ENCODE data around the gene TBCEL. TPM values are rescaled to one million over a fixed set of nuclear protein-coding genes. Genes with fewer than 3 reads are reported as not detected.

Gene TBCEL
- total RNA-seq, 2 experiments from 2014 or later = 6.8 to 7.2 TPM

- no peak for ATAC-seq
- POLR2A ChIA-PET = no interaction called here
- DNase-seq = no peak
- no peak overlapping the region for H3K27ac Mint-ChIP-seq
- H3K4me1 Mint-ChIP-seq (ENCODE audit: low read depth) = no peaks in the 10 kb centered on the region
- intact Hi-C loops (cut with micrococcal nuclease) = no loop called here
- H3K4me3 Mint-ChIP-seq = no peak overlapping the region
- no peaks in the 10 kb centered on the region for H3K9me3 Mint-ChIP-seq
- no peak for TF ChIP-seq CTCF (IDR thresholded peaks at IDR 0.05)
- CTCF ChIA-PET = no interaction called here
- no peaks in the 10 kb centered on the region for H3K36me3 Mint-ChIP-seq (ENCODE audit: low read depth)
- no peaks in the 10 kb centered on the region for H3K27me3 Mint-ChIP-seq
Measured at GRCh38 chr11:121095561-121095960, 71.7 kb downstream of the TBCEL start.

DNA sequence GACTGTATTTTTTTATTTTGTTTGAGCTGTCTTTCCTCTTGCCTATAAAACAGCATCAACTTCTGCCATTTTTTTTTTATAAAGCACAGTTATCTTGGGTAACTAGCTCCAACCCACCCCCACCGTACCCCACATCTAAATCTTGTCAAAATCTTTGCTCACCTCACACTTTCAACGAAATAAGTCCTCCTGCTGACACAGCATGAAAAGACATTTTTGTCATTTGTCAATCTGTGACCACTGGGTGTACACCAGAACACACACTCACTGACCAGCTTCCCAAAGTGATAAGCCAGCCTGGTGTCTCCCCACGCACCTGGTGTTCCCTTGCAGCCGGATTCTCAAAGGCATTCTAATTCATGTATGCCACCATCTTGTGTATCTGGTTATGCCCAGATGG, 75.5 kb downstream of the TBCEL start:
- Mint-ChIP-seq H3K4me3 (no peak overlapping the region), H3K4me1 (ENCODE audit: low read depth) (no peaks in the 10 kb centered on the region), H3K9me3 (no peaks in the 10 kb centered on the region), H3K36me3 (ENCODE audit: low read depth) (no peaks in the 10 kb centered on the region), H3K27me3 (no peaks in the 10 kb centered on the region), H3K27ac (no peak overlapping the region)
- ChIA-PET CTCF (interaction anchor here (0.7 to 1.7 kb wide), 2 partner anchors 14 to 208 kb away, joined by 3 to 4 read pairs; no protein-coding TSS in a partner anchor), POLR2A (no interaction called here)
- DNase-seq (no peak), ATAC-seq (no peak)
- TF ChIP-seq CTCF (IDR thresholded peaks at IDR 0.05) = no peak
- intact Hi-C loops (cut with micrococcal nuclease) = no loop called here

DNA sequence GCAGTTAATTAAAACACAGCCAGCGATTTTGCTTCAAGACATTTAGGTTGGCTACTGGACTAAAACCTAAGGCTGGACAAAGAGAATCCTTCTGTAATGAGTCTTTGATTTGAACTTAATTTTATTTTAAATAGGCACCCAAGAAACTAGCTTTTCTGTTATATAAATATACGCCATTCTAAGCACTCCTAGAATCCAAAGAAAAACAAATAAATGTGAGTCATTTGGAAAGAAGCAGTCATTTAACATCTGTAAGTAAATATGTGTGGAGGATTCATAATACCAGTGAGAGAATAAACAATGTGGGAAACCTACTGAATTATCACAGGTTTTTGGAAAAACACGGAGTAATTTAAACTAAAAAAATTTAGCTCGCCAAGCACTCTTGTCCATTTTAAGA, 76.0 kb downstream of the TBCEL start:
- H3K4me3 Mint-ChIP-seq = no peak overlapping the region
- CTCF ChIA-PET = interaction anchor here (1.7 kb wide), 1 partner anchor 13 kb away, joined by 4 read pairs; no protein-coding TSS in a partner anchor
- no peaks in the 10 kb centered on the region for H3K9me3 Mint-ChIP-seq
- intact Hi-C loops (cut with micrococcal nuclease) = no loop called here
- no peaks in the 10 kb centered on the region for H3K4me1 Mint-ChIP-seq (ENCODE audit: low read depth)
- TF ChIP-seq CTCF (IDR thresholded peaks at IDR 0.05) = no peak
- ATAC-seq (no peak), DNase-seq (no peak)
- POLR2A ChIA-PET = no interaction called here
- H3K27ac Mint-ChIP-seq = no peak overlapping the region
- H3K27me3 Mint-ChIP-seq = no peaks in the 10 kb centered on the region
- no peaks in the 10 kb centered on the region for H3K36me3 Mint-ChIP-seq (ENCODE audit: low read depth)

GRCh38 chr11:121100943-121101342, 77.0 kb downstream of the TBCEL start, which contains the start of gene TECTA:
Gene TECTA (plus strand): TSS chr11:121101243. CDS start chr11:121102666, 1,423 bp downstream.
- H3K4me1 Mint-ChIP-seq (ENCODE audit: low read depth) = no peaks in the 10 kb centered on the region
- H3K27ac Mint-ChIP-seq = no peak within 1 kb of the TSS
- H3K9me3 Mint-ChIP-seq = no peaks in the 10 kb centered on the region
- H3K36me3 Mint-ChIP-seq (ENCODE audit: low read depth) = no peaks in the 10 kb centered on the region
- H3K27me3 Mint-ChIP-seq = no peaks in the 10 kb centered on the region
- POLR2A ChIA-PET = no interaction called here
- no peak for TF ChIP-seq CTCF (IDR thresholded peaks at IDR 0.05)
- DNase-seq (no peak), ATAC-seq (no peak)
- intact Hi-C loops (cut with micrococcal nuclease) = no loop called here
- CTCF ChIA-PET = interaction anchor here (1.7 kb wide), 1 partner anchor 12 kb away, joined by 4 read pairs; no protein-coding TSS in a partner anchor
- H3K4me3 Mint-ChIP-seq = no peak within 1 kb of the TSS

- POLR2A ChIA-PET = no interaction called here
- Mint-ChIP-seq H3K4me1 (ENCODE audit: low read depth) (no peaks in the 10 kb centered on the region), H3K36me3 (ENCODE audit: low read depth) (no peaks in the 10 kb centered on the region), H3K27ac (no peak overlapping the region), H3K27me3 (no peaks in the 10 kb centered on the region), H3K9me3 (no peaks in the 10 kb centered on the region), H3K4me3 (no peak overlapping the region)
- intact Hi-C loops (cut with micrococcal nuclease) = no loop called here
- no peak for TF ChIP-seq CTCF (IDR thresholded peaks at IDR 0.05)
- ATAC-seq (no peak), DNase-seq (no peak)
- CTCF ChIA-PET = interaction anchor here (1.2 kb wide), 1 partner anchor 175 kb away, joined by 3 read pairs; no protein-coding TSS in a partner anchor
Measured at GRCh38 chr11:121104312-121104762, 80.4 kb downstream of the TBCEL start.

All from activated CD8-positive, alpha-beta T cell treated with anti-CD3 and anti-CD28 coated beads for 36 hours (primary cell).